Astrocyte of the cerebellum (primary cell): ENCODE results near the gene WIPF1.

Experiments
- DNase-seq: peaks from one replicate; pipeline ENCODE4 v3.0.0-alpha.2; 2011; ENCODE audit warnings: low read depth
- H3K4me3 ChIP-seq: 2 replicates; pipeline ENCODE4 v1.5.1; 2011; ENCODE audit warnings: mild to moderate bottlenecking, low read depth, low read length, moderate library complexity
- in situ Hi-C: cut with HindIII; loops from 2 replicates; pipeline ENCODE4 v1.10.0; 2017; ENCODE audit warnings: low sequenced_read_pairs
- TF ChIP-seq, protein P1 (sequence below): IDR thresholded peaks from 2 replicates; pipeline ENCODE4 v1.5.1; 2012; ENCODE audit warnings: low read length, low read depth, moderate library complexity, mild to moderate bottlenecking; ENCODE audit errors: missing control alignments

WIPF1 gene

DNA sequence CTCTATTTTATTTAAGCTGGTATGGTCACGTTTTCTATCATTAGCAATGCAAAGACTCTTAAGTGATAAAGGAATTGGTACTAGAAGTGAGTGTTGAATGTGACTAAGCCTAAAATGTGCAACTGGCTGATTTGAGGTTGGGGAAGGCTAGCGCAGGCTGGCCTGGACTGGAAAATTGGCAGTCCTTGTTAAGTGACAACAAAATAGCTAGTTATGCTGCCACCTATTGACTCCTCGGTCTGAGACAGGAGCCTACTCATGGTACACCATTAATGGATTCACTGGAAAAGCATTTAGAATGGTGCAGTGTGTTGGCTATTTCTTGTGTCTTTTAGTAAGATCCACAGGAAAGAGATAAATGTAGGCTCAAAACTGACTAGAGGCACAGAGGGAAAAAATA is 5.7 kb upstream of the WIPF1 start:
- no peak for DNase-seq
- H3K4me3 ChIP-seq: no peak overlapping the region
- in situ Hi-C loops: no loop called here
- TF ChIP-seq, protein P1, sequence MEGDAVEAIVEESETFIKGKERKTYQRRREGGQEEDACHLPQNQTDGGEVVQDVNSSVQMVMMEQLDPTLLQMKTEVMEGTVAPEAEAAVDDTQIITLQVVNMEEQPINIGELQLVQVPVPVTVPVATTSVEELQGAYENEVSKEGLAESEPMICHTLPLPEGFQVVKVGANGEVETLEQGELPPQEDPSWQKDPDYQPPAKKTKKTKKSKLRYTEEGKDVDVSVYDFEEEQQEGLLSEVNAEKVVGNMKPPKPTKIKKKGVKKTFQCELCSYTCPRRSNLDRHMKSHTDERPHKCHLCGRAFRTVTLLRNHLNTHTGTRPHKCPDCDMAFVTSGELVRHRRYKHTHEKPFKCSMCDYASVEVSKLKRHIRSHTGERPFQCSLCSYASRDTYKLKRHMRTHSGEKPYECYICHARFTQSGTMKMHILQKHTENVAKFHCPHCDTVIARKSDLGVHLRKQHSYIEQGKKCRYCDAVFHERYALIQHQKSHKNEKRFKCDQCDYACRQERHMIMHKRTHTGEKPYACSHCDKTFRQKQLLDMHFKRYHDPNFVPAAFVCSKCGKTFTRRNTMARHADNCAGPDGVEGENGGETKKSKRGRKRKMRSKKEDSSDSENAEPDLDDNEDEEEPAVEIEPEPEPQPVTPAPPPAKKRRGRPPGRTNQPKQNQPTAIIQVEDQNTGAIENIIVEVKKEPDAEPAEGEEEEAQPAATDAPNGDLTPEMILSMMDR: peak; percentile 56

DNA sequence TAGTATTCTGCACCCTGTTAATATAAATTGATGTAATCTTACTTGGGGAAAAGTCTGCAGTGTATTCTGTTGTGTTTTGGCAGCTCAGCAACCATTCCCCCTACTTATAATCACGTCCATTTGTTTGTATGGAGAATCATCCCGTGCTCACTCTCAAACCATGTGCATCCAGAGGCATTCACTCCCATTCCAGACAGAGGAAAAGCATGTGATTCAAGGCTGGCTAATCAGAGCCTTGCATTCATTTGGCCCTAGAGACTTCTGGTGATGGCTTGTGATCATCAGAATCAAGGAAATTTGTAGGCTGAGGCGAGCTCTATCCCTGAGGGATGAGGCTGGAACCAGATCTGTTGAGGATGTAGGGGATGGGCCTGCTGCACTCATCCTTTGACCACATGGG is 5.1 kb upstream of the WIPF1 start:
- no peak overlapping the region for H3K4me3 ChIP-seq
- TF ChIP-seq, protein P1: no peak
- DNase-seq: no peak
- in situ Hi-C loops: no loop called here

DNA sequence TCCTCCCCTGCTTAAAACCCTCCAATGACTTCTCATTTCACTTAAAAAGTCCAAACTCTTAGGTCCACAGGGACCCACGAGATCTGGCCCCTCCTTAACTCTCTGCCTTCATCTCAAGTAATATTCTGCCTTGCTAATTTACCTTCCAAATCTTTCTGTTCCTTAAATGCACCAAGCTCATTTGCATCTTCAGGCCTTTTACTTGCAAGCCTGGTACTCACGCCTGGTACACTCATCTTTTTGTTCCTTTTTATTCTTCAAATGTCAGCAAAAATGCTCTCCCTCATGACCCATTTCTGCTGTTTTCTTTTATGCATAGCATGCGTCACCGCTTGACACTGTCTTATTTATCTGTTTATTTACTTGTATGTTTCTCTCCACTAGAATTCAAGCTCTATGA is 2.7 kb upstream of the WIPF1 start:
- no peak for DNase-seq
- in situ Hi-C loops: no loop called here
- H3K4me3 ChIP-seq: no peak overlapping the region
- TF ChIP-seq, protein P1: no peak

DNA sequence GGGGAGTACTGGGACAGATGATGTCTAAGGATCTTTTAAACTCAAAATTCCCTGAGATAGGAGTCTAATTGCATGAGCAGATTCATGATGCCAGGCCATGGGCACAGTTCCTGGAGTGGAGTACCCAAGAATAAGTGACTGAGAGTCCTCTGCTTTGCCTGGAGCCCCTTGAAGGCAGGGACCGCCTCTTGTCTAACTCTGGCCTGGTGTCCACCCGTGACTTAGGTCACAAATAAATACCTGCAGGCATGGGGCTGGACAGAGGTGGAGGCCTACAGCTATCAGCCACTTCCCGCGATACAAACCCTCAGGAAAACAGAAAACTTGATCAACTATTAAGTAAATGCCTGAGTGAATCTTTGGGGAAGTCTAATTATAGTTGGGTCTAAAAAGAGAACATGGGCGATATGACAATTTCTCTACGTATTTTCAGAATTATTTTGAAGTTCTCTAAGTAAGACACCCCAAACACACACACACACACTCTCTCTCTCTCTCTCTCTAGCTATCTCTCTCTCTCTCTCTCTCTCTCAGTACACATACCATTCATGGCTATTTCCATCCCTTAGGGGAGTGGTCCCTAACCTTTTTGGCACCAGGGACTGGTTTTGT is 1.8 kb upstream of the WIPF1 start:
- in situ Hi-C loops: loop anchor here (5.0 kb wide), 1 partner anchor 88 kb away; no protein-coding TSS in a partner anchor

DNA sequence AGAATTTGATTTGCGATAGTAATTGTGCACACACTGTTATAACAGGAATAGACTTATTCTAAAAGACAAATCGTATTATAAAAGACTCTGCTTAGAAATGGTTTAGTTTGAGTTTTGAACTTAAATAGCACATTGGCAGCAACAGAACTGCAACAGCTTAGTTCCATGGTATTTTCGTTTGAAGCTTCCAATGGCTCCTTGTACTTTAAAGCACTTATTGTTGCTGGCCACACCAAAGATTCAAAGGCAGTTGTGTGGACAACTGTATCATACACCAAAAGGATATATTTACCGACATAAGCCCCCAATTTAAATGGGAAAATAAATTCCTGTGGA is 627 bp downstream of the WIPF1 start:
- in situ Hi-C loops: loop anchor here (5.0 kb wide), 1 partner anchor 90 kb away; no protein-coding TSS in a partner anchor
- TF ChIP-seq, protein P1: no peak
- no peak overlapping the region for H3K4me3 ChIP-seq
- DNase-seq: no peak

More for the DNA sequence above, 1.8 kb upstream of the WIPF1 start:
- DNase-seq: no peak
- TF ChIP-seq, protein P1: no peak
- no peak overlapping the region for H3K4me3 ChIP-seq

- in situ Hi-C loops: loop anchor here (5.0 kb wide), 1 partner anchor 91 kb away; no protein-coding TSS in a partner anchor
- TF ChIP-seq, protein P1: no peak
- no peak for DNase-seq
- no peak overlapping the region for H3K4me3 ChIP-seq
Observed at GRCh38 chr2:174595891-174596397, 1.7 kb downstream of the WIPF1 start.
